Measurements from ENCODE around the gene G2E3.
"Not testable (repeated sequence)": the region's sequence is repeated elsewhere in the genome, so short reads cannot be mapped to it uniquely, and the experiment has no call there.

Gene G2E3

GRCh38 chr14:30623412-30624131 is 64.6 kb downstream of the G2E3 start:
- no peak for TF ChIP-seq CTCF (IDR thresholded peaks at IDR 0.05; ENCODE audit: low read depth, low read length, missing control alignments)
- peak overlapping the region; percentile 74 for H3K4me3 ChIP-seq (ENCODE audit: low read depth, low read length)
- no peak for DNase-seq (ENCODE audit: low read depth)
- in situ Hi-C loops (cut with HindIII; ENCODE audit: low sequenced_read_pairs): no loop called here

- no peak overlapping the region for H3K4me3 ChIP-seq (ENCODE audit: low read depth, low read length)
- no peak for TF ChIP-seq CTCF (IDR thresholded peaks at IDR 0.05; ENCODE audit: low read depth, low read length, missing control alignments)
- DNase-seq (ENCODE audit: low read depth): no peak
- in situ Hi-C loops (cut with HindIII; ENCODE audit: low sequenced_read_pairs): no loop called here
These were observed 65.1 kb downstream of the G2E3 start for GRCh38 chr14:30624132-30624423.

GRCh38 chr14:30625533-30625932 is 66.6 kb downstream of the G2E3 start:
- in situ Hi-C loops (cut with HindIII; ENCODE audit: low sequenced_read_pairs): no loop called here
- TF ChIP-seq CTCF (IDR thresholded peaks at IDR 0.05; ENCODE audit: low read depth, low read length, missing control alignments): no peak
- no peak for DNase-seq (ENCODE audit: low read depth)
- H3K4me3 ChIP-seq (ENCODE audit: low read depth, low read length): no peak overlapping the region

- DNase-seq (ENCODE audit: low read depth); in situ Hi-C loops (cut with HindIII; ENCODE audit: low sequenced_read_pairs); H3K4me3 ChIP-seq (ENCODE audit: low read depth, low read length): not testable (repeated sequence)
These were observed 70.5 kb downstream of the G2E3 start for GRCh38 chr14:30629432-30629831.

GRCh38 chr14:30630248-30630647 is 71.3 kb downstream of the G2E3 start:
- DNase-seq (ENCODE audit: low read depth): no peak
- H3K4me3 ChIP-seq (ENCODE audit: low read depth, low read length): no peak overlapping the region
- in situ Hi-C loops (cut with HindIII; ENCODE audit: low sequenced_read_pairs): no loop called here
- TF ChIP-seq CTCF (IDR thresholded peaks at IDR 0.05; ENCODE audit: low read depth, low read length, missing control alignments): no peak

GRCh38 chr14:30632730-30633129 is 73.8 kb downstream of the G2E3 start:
- in situ Hi-C loops (cut with HindIII; ENCODE audit: low sequenced_read_pairs): no loop called here
- no peak for TF ChIP-seq CTCF (IDR thresholded peaks at IDR 0.05; ENCODE audit: low read depth, low read length, missing control alignments)
- DNase-seq (ENCODE audit: low read depth): no peak
- no peak overlapping the region for H3K4me3 ChIP-seq (ENCODE audit: low read depth, low read length)

GRCh38 chr14:30638926-30639325 is 80.0 kb downstream of the G2E3 start:
- no peak for DNase-seq (ENCODE audit: low read depth)
- in situ Hi-C loops (cut with HindIII; ENCODE audit: low sequenced_read_pairs): no loop called here
- no peak overlapping the region for H3K4me3 ChIP-seq (ENCODE audit: low read depth, low read length)

More at GRCh38 chr14:30638926-30639325, 80.0 kb downstream of the G2E3 start:
- no peak for TF ChIP-seq CTCF (IDR thresholded peaks at IDR 0.05; ENCODE audit: low read depth, low read length, missing control alignments)
